NB4 (cell line): ENCODE measurements around the gene SRPRA.

Source experiments
- MYC ChIP-seq: IDR thresholded peaks from 2 replicates; pipeline ENCODE4 v1.6.1; 2011; ENCODE audit warnings: low read depth, low read length
- POLR2A ChIP-seq: IDR thresholded peaks from 2 replicates; pipeline ENCODE4 v1.6.1; 2011; ENCODE audit warnings: mild to moderate bottlenecking; ENCODE audit not compliant: insufficient read length; ENCODE audit errors: extremely low read depth
- TF ChIP-seq, protein P1 (sequence below): IDR thresholded peaks from one replicate; pipeline ENCODE4 v1.5.1; 2012; ENCODE audit warnings: low read depth, low read length
- TF ChIP-seq, protein P2 (sequence below): IDR thresholded peaks from 2 replicates; pipeline ENCODE4 v1.6.1; 2011; ENCODE audit warnings: low read depth, low read length

DNA sequence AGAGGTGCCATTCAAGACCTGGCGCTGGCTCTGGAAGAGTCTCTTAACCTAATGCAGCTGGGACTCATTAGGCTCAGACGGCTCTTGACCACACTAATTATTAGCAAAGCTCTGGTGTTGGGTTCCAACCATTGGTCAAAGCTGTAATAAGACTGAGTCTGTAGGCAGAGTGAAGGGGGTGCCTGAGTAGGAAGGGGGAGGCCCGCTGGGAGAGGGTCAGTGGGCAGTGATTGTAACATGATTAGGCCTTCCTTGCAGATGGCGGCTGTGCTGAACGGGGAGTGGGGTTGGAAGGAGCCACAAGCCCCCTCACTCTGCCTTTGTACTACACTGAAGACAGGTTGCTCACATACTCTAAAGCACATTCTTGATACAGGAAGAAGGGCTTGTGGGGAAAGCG, 5.2 kb downstream of the SRPRA start:
- TF ChIP-seq, protein P1, sequence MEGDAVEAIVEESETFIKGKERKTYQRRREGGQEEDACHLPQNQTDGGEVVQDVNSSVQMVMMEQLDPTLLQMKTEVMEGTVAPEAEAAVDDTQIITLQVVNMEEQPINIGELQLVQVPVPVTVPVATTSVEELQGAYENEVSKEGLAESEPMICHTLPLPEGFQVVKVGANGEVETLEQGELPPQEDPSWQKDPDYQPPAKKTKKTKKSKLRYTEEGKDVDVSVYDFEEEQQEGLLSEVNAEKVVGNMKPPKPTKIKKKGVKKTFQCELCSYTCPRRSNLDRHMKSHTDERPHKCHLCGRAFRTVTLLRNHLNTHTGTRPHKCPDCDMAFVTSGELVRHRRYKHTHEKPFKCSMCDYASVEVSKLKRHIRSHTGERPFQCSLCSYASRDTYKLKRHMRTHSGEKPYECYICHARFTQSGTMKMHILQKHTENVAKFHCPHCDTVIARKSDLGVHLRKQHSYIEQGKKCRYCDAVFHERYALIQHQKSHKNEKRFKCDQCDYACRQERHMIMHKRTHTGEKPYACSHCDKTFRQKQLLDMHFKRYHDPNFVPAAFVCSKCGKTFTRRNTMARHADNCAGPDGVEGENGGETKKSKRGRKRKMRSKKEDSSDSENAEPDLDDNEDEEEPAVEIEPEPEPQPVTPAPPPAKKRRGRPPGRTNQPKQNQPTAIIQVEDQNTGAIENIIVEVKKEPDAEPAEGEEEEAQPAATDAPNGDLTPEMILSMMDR: no peak
- no peak for TF ChIP-seq MYC
- TF ChIP-seq POLR2A: no peak
- TF ChIP-seq, protein P2, sequence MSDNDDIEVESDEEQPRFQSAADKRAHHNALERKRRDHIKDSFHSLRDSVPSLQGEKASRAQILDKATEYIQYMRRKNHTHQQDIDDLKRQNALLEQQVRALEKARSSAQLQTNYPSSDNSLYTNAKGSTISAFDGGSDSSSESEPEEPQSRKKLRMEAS: no peak
